Lower leg skin (tissue), 3 donors: ENCODE results near the gene RAB42.
"Not testable (repeated sequence)": the region's sequence is repeated elsewhere in the genome, so short reads cannot be mapped to it uniquely, and the experiment has no call there.

Source experiments
- POLR2A ChIP-seq, 2 donors: fragments of 450-650 bp; IDR thresholded peaks; one replicate each; pipeline ENCODE4 v1.6.1; 2016 to 2017; ENCODE audit warnings: antibody characterized with exemption in 2 of 2, mild to moderate bottlenecking in 1 of 2, moderate library complexity in 1 of 2
- TF ChIP-seq, protein P1 (sequence below), 3 donors: fragments of 450-650 bp; IDR thresholded peaks; one replicate each; pipeline ENCODE4 v1.5.1; 2016; ENCODE audit warnings: antibody characterized with exemption in 3 of 3, mild to moderate bottlenecking in 3 of 3, moderate library complexity in 2 of 3

DNA sequence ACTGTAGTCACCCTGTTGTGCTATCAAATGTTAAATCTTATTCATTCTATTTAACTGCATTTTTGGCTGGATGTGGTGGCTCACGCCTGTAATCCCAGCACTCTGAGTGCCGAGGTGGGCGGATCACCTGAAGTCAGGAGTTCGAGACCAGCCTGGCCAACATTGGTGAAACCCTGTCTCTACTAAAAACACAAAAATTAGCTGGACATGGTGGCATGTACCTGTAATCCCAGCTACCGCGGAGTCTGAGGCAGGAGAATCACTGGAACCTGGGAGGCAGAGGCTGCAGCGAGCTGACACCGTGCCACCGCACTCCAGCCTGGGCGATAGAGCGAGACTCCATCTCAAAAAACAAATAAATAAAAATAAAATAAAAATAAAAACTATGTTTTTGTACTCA lies 4.2 kb downstream of the RAB42 start:
- TF ChIP-seq, protein P1, sequence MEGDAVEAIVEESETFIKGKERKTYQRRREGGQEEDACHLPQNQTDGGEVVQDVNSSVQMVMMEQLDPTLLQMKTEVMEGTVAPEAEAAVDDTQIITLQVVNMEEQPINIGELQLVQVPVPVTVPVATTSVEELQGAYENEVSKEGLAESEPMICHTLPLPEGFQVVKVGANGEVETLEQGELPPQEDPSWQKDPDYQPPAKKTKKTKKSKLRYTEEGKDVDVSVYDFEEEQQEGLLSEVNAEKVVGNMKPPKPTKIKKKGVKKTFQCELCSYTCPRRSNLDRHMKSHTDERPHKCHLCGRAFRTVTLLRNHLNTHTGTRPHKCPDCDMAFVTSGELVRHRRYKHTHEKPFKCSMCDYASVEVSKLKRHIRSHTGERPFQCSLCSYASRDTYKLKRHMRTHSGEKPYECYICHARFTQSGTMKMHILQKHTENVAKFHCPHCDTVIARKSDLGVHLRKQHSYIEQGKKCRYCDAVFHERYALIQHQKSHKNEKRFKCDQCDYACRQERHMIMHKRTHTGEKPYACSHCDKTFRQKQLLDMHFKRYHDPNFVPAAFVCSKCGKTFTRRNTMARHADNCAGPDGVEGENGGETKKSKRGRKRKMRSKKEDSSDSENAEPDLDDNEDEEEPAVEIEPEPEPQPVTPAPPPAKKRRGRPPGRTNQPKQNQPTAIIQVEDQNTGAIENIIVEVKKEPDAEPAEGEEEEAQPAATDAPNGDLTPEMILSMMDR (IDR thresholded peaks at IDR 0.05): not testable (repeated sequence)
- not testable (repeated sequence) for TF ChIP-seq POLR2A (IDR thresholded peaks at IDR 0.05)
